ENCODE measurements around the gene SAMHD1. TPM values are rescaled to one million over a fixed set of nuclear protein-coding genes. Genes with fewer than 3 reads are reported as not detected.

The SAMHD1 gene
- polyA plus RNA-seq, 2 of the 4 experiments (the other 2 are of a cell fraction) = 9.8 to 11.7 TPM

- no peak for TF ChIP-seq MAZ (IDR thresholded peaks at IDR 0.05; ENCODE audit: borderline replicate concordance, low read depth, low read length)
- TF ChIP-seq, protein P1, sequence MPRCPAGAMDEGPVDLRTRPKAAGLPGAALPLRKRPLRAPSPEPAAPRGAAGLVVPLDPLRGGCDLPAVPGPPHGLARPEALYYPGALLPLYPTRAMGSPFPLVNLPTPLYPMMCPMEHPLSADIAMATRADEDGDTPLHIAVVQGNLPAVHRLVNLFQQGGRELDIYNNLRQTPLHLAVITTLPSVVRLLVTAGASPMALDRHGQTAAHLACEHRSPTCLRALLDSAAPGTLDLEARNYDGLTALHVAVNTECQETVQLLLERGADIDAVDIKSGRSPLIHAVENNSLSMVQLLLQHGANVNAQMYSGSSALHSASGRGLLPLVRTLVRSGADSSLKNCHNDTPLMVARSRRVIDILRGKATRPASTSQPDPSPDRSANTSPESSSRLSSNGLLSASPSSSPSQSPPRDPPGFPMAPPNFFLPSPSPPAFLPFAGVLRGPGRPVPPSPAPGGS (IDR thresholded peaks at IDR 0.05) = no peak
- TF ChIP-seq POLR2AphosphoS2 (conservative IDR thresholded peaks at IDR 0.05; ENCODE audit: low read length) = no peak
- TF ChIP-seq, protein P2, sequence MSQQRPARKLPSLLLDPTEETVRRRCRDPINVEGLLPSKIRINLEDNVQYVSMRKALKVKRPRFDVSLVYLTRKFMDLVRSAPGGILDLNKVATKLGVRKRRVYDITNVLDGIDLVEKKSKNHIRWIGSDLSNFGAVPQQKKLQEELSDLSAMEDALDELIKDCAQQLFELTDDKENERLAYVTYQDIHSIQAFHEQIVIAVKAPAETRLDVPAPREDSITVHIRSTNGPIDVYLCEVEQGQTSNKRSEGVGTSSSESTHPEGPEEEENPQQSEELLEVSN (IDR thresholded peaks at IDR 0.05; ENCODE audit: borderline replicate concordance, low read depth) = no peak
- no peak for TF ChIP-seq POLR2A (IDR thresholded peaks at IDR 0.05; ENCODE audit: low read length)
- no peak for TF ChIP-seq CTCF (IDR thresholded peaks at IDR 0.05)
- no peak for TF ChIP-seq JUNB (IDR thresholded peaks at IDR 0.05)
- no peak for TF ChIP-seq FOXS1 (CRISPR knock-in tag; IDR thresholded peaks at IDR 0.05)
- TF ChIP-seq KDM1A (IDR thresholded peaks at IDR 0.05; ENCODE audit: low read depth) = no peak
- TF ChIP-seq, protein P3, sequence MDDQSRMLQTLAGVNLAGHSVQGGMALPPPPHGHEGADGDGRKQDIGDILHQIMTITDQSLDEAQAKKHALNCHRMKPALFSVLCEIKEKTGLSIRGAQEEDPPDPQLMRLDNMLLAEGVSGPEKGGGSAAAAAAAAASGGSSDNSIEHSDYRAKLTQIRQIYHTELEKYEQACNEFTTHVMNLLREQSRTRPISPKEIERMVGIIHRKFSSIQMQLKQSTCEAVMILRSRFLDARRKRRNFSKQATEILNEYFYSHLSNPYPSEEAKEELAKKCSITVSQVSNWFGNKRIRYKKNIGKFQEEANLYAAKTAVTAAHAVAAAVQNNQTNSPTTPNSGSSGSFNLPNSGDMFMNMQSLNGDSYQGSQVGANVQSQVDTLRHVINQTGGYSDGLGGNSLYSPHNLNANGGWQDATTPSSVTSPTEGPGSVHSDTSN (IDR thresholded peaks at IDR 0.05) = no peak
- Histone ChIP-seq H3K4me2 (no peak overlapping the region), H3K27ac (no peak overlapping the region), H3K4me3 (no peak overlapping the region), H3K9me3 (no peaks in the 10 kb centered on the region), H3K4me1 (no peaks in the 10 kb centered on the region)
- FAIRE-seq (no peak), ATAC-seq (no peak), DNase-seq (ENCODE audit: low read depth in 1 of 2, low spot score in 1 of 2) (no peak)
- ChIA-PET POLR2A (no interaction called here), CTCF (interaction anchor here (1.2 kb wide), 1 partner anchor 10 kb away, joined by 3 read pairs; no protein-coding TSS in a partner anchor)
- 79% methylated on average over 3 of the region's 3 CpGs for WGBS (ENCODE audit: missing lambda C conversion rate)
Observed at GRCh38 chr20:36974660-36975059, 23.2 kb upstream of the SAMHD1 start.

DNA sequence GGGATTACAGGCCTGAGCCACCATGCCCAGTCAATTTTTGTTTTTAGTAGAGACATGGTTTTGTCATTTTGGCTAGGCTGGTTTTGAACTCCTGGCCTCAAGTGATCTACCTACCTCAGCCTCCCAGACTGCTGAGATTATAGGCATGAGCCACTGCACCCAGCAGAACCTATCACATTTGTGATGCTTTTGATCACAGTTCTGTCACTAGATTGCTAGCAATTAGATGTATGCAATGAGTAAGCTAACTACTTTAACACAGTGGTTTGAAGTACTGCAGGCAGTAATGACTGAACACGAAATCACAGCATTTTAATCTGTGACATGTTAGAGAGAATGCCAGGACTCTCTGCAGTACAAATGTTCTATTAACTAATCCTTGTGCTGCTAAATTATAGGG is 19.6 kb upstream of the SAMHD1 start:
- CTCF ChIA-PET = no interaction called here
- no peaks in the 10 kb centered on the region for H3K9me3 ChIP-seq
- no peak for FAIRE-seq
- WGBS (ENCODE audit: missing lambda C conversion rate) = 36% methylated on average over 1 of the region's 1 CpG
- DNase-seq (ENCODE audit: low read depth in 1 of 2, low spot score in 1 of 2) = no peak
- POLR2A ChIA-PET = no interaction called here
- H3K27ac ChIP-seq = no peak overlapping the region
- no peaks in the 10 kb centered on the region for H3K4me1 ChIP-seq
- H3K4me2 ChIP-seq = no peak overlapping the region
- H3K4me3 ChIP-seq = no peak overlapping the region
- no peak for ATAC-seq
- no peak for TF ChIP-seq POLR2A (IDR thresholded peaks at IDR 0.05; ENCODE audit: low read length)
- TF ChIP-seq ESRRA (IDR thresholded peaks at IDR 0.05; ENCODE audit: borderline replicate concordance, low read length) = no peak
- TF ChIP-seq, protein P4, sequence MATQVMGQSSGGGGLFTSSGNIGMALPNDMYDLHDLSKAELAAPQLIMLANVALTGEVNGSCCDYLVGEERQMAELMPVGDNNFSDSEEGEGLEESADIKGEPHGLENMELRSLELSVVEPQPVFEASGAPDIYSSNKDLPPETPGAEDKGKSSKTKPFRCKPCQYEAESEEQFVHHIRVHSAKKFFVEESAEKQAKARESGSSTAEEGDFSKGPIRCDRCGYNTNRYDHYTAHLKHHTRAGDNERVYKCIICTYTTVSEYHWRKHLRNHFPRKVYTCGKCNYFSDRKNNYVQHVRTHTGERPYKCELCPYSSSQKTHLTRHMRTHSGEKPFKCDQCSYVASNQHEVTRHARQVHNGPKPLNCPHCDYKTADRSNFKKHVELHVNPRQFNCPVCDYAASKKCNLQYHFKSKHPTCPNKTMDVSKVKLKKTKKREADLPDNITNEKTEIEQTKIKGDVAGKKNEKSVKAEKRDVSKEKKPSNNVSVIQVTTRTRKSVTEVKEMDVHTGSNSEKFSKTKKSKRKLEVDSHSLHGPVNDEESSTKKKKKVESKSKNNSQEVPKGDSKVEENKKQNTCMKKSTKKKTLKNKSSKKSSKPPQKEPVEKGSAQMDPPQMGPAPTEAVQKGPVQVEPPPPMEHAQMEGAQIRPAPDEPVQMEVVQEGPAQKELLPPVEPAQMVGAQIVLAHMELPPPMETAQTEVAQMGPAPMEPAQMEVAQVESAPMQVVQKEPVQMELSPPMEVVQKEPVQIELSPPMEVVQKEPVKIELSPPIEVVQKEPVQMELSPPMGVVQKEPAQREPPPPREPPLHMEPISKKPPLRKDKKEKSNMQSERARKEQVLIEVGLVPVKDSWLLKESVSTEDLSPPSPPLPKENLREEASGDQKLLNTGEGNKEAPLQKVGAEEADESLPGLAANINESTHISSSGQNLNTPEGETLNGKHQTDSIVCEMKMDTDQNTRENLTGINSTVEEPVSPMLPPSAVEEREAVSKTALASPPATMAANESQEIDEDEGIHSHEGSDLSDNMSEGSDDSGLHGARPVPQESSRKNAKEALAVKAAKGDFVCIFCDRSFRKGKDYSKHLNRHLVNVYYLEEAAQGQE (IDR thresholded peaks at IDR 0.05) = no peak
- TF ChIP-seq ZFP36 (IDR thresholded peaks at IDR 0.05; ENCODE audit: borderline replicate concordance, partially characterized antibody) = no peak
- TF ChIP-seq, protein P5, sequence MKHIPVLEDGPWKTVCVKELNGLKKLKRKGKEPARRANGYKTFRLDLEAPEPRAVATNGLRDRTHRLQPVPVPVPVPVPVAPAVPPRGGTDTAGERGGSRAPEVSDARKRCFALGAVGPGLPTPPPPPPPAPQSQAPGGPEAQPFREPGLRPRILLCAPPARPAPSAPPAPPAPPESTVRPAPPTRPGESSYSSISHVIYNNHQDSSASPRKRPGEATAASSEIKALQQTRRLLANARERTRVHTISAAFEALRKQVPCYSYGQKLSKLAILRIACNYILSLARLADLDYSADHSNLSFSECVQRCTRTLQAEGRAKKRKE (CRISPR knock-in tag; IDR thresholded peaks at IDR 0.05; ENCODE audit: low read depth) = no peak
- no peak for TF ChIP-seq CBX8 (IDR thresholded peaks at IDR 0.05)
- no peak for TF ChIP-seq CHD2 (IDR thresholded peaks at IDR 0.05; ENCODE audit: low read length, partially characterized antibody)
- TF ChIP-seq HOXB13 (CRISPR knock-in tag; IDR thresholded peaks at IDR 0.05; ENCODE audit: low read depth) = no peak
- no peak for TF ChIP-seq EHF (CRISPR knock-in tag; IDR thresholded peaks at IDR 0.05)
- TF ChIP-seq, protein P6, sequence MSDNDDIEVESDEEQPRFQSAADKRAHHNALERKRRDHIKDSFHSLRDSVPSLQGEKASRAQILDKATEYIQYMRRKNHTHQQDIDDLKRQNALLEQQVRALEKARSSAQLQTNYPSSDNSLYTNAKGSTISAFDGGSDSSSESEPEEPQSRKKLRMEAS (IDR thresholded peaks at IDR 0.05) = no peak
- no peak for TF ChIP-seq CTCF (IDR thresholded peaks at IDR 0.05)
- TF ChIP-seq ZSCAN20 (CRISPR knock-in tag; IDR thresholded peaks at IDR 0.05) = no peak
- TF ChIP-seq HES2 (IDR thresholded peaks at IDR 0.05) = no peak

Measured in A549 (cell line).